Measurements from ENCODE around the gene SGCG.

GRCh38 chr13:23352161-23352560, 171.4 kb downstream of the SGCG start:
- TF ChIP-seq EZH2 (IDR thresholded peaks at IDR 0.05; ENCODE audit: borderline replicate concordance, low read length) (no peak), CTCF (IDR thresholded peaks at IDR 0.05; ENCODE audit: low read length) (no peak)
